Renal cortical epithelial cell (primary cell): ENCODE measurements around the gene STK32B. TPM values are rescaled to one million over a fixed set of nuclear protein-coding genes. Genes with fewer than 3 reads are reported as not detected.

Experiments
- DNase-seq: peaks from one replicate; pipeline ENCODE4 v3.0.0-alpha.2; 2011; ENCODE audit warnings: low read depth
- total RNA-seq: library from RNA; depleted of rRNA; stranded (reverse); fragments of >200 nt; gene quantifications from 2 replicates; pipeline ENCODE4 v1.2.3, GENCODE V29; 2014

STK32B gene
- total RNA-seq, 1 donor from 2014 or later, result 13.6 TPM

DNA sequence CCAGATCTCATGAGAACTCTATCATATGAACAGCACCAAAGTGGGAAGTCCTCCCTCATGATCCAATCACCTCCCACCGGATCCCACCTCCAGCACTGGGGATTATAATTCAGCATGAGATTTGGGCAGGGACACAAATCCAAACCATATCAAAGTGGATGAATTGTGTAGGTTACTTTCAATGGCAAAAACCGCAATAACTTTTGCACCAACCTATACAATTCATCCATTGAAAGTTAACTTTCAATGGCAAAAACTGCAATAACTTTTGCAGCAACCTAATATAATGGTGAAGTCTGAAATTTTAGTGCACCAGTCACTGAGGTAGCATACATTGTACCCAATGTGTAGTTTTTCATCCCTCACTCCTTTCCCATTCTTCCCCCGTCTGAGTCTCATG is 16.6 kb downstream of the STK32B start:
- DNase-seq, result no peak

DNA sequence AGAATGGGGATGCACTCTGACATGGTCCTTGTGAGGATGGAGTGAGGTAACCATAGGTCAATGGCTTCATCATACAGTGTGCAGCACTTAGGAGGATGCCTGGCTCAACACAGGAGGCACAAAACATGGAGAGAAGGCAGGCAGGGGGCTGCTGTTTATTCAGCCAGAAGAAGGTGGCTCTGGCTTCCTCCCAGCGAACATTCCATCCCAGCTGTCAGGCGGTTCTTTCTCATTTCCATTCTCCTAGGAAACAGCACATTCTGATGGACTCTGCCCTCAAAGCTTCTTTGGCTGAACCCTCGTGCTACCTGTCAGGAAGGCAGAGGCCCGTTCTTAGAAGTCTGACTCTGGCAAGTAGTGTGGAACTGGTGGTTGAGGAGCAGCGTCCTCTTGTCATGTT is 18.6 kb downstream of the STK32B start:
- DNase-seq, result peak; percentile 75

DNA sequence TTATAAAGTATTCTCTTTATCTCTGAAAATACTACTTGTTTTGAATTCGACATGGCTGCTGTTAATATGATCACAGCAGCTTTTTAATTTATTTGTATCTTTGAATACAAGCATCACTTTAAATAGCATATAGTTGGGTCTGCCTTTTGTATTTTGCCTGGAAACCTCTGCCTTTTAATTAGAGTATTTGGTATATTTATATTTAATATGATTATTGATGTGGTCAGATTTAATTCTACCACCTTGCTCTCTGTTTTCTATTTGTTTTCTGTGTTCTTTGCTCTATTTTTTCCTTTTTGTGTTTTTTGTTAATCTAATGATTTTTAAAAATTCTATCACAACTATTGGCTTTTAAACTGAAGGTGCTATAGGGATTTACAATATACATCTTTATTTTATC is 21.7 kb downstream of the STK32B start:
- DNase-seq, result no peak

DNA sequence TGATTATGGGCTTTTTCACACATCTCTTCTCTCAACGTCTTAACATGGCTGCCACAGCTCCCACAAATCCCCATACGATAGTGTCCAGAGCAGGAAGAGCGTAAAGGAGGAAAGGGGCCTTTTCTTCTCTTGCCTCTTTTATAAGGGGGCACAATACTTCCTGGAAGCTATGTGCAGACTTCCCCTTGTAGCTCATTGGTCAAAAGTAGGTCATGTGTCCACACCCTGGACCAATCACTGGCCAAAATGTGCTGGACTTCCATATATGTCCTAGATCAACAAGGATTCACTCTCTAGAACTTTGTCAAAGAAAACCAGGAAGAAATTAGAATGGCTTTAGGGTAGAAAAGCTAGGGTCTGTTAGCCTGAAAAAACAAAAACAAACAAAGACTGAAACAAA is 26.7 kb downstream of the STK32B start:
- no peak for DNase-seq

DNA sequence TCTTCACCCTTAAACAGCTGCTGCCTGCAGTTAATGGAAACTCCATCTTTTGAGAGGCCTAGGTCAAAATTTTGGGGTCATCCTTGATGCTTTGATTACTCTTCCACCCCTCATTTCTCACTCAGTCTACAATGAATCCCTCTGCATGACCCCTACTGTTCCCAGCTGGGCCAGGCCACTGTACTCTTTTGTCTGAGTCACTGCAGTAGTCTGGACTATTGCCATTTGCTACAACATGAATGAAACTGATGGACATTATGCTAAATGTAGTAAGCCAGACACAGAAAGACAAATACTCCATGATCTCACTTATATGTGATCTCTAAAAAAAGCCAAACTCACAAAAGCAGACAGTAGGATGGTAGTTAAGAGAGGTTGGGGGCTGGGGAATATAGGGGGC is 28.3 kb downstream of the STK32B start:
- DNase-seq, result peak; percentile 28

DNA sequence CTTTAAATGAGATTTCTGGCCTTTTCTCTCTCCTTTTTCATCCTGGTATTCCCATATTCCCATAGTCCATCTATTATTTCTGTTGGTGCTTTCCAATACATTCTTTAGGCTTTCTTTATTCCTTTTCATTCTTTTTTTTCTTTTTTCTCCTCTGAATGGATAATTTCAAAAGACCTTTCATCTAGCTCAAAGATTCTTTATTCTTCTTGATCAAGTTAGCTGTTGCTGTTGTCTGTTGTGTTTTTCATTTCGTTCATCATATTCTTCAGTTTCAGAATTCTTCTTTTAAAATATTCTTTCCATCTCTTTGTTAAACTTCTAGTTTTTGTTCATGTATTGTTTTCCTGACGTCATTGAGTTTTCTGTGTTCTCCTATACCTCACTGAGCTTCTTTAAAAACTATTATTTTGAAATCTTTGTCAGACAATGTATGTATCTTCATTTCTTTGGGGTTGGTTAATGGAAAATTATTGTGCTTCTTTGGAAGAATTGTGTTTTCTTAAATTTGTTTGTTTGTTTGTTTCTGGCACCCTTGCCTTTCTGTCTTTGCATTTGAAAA is 30.2 kb downstream of the STK32B start:
- DNase-seq, result no peak

DNA sequence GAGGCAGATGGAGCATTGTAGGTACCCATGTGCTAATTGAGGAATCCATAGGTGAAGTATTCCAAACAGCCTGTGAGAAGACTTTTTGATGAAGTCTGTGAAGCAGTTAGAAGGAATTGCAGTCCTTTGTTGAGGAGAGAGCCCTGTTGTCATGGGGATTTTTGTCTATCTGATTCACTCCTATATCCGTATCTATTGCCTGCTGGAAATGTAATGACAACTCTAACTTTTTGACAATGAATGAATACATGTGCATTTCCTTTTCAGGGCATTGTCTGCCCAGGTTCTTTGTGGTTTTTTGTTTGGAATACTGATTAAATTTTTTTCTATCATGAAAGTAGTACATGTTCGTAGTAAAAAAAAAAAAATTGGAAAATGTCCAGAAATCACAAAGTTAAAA is 31.1 kb downstream of the STK32B start:
- DNase-seq, result no peak

DNA sequence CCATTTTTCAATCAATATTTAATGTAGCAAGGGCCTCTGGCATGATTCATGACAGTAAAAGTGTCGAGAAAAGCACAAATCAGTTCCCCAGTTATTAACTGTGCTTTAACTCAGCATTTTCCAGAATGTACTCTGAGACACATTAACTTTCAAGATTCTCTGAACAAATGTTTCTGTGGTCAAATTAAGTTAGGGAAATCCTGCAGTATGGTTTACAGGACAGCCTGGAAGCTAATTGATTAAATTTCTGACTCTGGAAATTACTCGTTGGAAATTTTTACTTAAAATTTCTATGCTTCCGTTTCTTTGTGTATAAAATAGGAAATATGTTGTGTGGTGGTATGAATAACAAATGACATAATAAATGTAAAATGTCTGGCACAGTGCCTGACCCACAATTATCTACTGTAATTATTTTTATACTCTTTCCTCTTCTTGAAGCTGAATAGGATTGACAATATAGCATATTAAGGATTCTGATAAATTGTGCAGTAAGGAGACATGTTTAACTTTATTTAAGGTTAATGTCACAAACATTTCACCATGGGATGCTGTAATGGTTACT is 33.7 kb downstream of the STK32B start:
- DNase-seq, result peak; percentile 32

DNA sequence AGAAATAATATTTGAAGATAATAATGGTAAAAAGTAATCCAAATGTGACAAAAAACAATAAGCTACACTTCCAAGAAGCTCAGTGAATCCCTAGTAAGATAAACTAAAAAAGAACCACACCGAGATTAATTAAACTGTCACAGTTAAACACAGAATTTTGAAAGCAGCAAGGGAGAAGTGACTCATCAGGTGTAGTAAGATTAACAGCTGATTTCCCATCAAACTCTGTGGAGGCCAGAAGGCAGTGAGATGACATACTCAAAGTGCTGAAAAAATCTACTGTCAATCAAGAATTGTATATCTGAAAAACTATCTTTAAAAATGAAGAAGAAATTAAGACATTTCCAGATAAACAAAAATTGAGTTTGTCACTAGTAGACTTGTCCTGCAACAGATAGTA is 35.3 kb downstream of the STK32B start:
- no peak for DNase-seq

DNA sequence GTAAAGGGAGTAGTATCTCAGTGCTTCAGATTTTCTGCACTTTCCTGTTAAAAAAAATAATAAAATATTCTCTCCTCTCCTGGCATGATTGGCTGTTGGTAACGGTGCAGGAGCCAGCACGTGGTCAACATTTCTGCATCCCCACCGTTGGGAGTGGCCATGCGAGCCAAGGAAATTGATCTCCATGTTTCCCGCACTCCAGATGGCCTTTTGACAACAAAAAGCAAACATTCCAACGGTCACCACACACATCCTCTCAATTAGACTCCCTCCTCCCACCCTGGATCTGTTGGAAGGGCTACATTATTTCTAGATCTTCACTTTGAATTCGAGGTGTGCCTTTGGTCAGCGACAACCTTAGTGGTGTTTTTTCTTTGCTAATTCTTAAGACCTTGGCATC is 45.0 kb downstream of the STK32B start:
- no peak for DNase-seq

DNA sequence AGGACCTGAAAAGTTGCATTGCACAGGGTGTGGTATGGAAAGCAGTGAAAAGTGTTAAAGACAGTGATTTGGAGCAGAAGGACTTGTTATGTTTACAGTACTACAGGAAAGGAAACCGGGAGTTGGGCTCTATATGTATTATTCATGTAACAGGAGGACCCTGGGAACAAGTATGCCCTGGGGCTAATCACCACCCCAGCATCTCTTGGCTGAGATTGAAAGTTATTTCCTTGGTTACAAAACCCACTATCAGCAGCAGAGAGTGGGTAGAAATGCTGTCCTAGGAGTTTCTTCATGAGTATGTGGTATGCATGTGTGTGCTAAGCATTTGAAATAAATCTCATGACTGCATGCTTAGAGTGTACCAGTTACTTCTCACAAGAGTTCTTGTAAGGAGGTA is 46.9 kb downstream of the STK32B start:
- DNase-seq, result peak; percentile 78

DNA sequence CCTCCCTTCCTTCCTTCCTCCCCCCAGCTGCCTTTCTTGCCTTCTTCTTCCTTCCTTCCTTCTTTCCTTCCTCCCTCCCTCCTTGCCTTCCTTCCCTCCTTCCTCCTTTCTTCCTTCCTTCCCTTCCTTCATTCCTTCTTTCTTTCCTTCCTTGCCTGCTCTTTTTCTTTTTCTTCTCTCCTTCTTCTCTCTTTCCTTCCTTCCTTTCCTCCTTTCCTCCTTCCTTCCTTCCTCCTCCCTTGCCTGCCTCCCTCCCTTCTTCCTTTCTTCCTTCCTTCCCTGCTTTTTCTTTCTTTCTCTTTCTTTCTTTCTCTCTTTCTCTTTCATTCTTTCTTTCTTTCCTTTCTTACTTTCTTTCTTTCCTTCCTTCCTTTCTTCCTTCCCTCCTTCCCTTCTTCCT is 49.1 kb downstream of the STK32B start:
- DNase-seq, result no peak

DNA sequence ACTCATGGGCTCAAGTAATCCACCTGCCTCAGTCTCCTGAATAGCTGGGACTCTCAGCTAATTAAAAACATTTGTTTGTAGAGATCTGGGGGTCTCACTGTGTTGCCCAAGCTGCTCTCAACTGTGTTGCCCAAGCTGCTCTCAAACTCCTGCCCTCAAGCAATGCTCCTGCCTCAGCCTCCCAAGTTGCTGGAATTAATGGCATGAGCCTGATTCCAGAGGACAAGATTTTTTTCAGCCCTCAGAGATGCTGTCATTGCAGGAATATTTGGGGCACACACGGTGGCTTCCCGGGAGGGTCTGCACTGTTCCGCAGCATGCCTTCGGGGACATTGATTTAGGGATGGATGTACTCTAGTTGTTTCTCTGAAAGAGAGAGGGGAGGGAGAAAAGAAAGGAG is 49.7 kb downstream of the STK32B start:
- no peak for DNase-seq

DNA sequence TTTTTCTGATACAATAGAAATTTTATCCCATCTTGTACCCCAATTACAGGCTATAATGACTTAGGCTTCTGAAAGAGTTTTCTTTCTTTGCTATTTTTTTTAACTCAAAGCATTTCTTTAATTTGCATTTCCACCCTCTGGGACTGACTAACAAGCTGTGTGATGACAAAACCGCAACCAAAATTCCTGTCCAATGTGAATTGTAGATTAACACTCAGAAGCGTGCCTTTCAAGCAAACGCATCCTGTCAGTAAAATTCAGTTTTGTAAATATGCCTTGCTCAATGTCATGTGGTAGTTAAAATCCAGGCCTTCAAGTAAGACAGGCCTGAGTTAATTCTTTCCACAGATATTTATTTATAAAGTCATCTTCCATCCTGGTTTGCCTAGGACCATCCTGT is 50.3 kb downstream of the STK32B start:
- peak; percentile 59 for DNase-seq

DNA sequence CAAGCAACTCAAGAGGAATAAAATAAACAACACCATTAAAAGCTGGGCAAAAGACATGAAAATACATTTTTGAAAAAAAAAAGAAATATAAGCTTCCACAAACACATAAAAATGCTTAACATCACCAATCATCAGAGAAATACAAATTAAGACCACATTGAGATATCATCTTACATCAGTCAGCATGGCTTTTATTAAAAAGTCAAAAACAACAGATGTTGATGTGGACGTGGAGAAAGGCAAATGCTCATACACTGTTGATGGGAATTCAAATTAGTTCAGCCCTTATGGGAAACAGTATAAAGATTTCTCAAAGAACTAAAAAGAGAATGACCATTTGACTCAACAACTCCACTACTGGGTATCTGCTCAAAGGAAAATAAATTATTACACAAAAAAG is 59.6 kb downstream of the STK32B start:
- DNase-seq, result no peak

DNA sequence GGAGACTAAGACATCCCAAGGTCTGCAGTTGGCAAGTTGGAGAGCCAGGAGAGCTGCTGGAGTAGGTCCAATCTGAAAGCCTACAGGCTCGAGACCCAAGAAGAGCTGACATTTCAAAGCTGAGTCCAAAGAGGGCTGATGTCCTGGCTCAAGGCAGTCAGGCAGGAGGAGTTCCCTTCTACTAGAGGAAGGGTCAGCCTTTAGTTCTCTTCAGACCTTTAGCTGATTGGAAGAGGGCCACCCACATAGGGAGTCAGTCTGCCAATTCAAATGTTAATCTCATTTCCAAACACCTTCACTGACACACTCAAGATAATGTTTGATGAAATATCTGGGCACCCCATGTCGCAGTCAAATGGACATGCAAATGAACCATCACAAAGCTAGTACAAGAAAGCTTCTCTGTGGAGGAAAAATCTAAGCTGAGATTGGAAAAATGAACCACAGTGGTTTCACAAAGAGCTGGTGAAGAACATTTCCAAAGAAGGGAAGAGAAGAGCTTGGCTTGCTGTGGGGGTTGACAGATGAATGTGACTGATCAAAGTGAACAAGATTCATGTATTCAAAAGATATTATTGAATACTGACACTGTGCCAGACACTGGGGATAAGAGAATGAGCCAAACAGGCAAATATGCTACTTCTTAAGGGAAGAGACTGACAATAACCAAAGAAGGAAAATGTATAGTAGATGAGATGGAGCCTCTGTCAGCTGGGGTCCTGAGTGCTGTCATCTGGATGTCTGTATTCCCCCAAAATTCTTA is 61.2 kb downstream of the STK32B start:
- no peak for DNase-seq

DNA sequence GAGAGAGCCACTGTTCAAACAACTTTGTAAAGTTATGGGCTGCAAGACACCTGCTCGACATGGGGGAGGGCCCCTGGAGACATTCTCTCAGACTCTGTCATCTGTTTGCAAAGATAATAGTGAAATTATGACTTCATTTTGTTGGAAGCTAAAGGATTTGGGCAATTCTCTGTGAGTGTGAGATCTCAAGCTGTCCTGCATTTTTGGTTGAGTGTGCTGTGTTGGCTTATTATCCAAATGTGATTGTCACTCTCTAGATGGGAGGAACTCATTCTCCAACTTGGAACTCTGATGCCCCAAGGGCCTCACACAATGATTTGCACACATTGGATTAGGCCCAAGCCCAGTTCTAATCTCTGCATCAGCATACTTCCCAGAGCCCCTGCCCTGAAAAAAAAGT is 63.7 kb downstream of the STK32B start:
- DNase-seq, result no peak

DNA sequence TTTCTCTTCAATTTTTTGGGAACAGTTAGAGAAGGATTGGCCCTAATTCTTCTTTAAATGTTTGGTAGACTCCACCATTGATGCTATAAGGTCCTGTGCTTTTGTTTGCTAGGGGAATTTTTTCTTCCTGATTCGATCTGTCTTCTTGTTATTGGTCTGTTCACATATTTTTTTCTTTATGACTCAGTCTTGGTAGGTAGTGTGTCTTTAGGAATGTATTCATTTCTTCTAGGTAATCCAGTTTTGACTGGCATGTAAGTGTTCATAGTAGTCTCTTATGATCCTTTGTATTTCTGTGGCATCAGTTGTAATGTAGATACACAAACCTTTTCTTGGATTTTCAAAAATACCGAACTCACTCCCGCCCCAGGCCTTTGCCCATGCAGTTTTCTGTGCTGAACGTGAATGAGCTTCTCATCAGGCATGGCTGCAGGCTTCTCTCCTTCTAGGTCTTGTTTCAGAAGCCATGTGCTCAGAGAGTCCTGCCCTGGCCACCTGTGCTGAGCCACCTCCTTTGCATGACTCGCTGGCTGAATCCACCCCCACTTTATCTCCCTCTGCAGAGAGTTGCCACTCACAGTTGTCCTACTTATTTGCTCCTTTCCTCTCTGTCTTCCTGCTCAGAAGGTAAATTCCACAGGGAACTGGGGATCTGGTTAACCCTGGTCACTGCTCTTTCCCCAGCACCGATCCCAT is 67.0 kb downstream of the STK32B start:
- DNase-seq, result peak; percentile 56

DNA sequence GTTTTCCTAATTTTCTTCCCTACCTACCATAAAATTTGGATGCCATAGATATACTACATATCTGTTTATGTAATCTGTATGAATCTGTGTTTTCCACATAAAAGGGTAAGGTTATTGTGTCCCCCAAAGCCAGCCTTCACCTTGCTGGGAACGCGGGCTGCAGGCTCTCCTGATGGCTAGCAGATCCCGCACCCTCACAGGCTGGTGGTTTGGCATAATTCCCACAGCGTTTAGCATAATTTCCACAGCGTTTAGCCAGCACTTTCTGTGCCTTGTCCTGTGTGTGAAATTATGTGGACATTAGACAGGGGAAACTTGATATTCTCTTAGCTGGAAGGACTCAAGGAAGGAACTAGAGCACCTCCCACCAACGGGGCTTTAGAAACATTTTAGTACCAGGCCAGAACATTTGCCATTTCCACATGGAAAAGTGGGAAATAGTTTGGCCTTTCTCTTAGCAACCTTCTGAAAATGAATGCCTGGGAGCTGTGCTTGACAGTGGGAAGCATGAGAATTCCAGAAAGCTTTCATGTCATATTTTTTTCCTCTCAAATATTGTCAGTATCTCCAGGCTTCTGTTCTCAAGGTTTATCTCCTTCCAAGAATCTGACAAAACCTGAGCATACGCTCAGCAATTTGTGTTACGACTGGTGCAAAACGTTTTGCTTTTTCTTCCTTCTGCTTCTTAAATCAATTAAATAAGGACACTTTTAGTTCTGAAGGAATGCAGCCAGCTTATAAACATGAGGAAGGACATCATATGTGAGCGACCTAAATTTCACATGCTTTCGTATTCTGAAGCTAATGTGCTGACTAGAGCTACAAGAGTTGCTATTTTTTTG is 67.9 kb downstream of the STK32B start:
- no peak for DNase-seq

DNA sequence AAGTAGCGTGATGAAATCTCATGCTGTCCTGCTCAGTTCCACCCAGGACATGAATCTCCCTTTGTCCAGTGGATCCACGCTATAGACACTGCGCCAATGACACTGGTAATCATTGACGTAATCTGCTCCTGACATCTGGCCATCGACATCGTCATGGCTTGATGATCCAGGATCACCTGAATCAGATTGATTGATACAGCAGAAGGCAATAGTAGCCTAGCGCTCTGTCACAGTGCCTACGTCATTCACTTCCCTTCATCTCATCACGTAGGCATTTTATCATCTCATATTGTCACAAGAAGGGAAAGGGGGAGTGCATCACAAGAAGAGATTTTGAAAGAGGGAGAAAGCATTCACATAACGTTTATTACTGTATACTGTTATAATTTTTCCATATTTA is 68.8 kb downstream of the STK32B start:
- no peak for DNase-seq

DNA sequence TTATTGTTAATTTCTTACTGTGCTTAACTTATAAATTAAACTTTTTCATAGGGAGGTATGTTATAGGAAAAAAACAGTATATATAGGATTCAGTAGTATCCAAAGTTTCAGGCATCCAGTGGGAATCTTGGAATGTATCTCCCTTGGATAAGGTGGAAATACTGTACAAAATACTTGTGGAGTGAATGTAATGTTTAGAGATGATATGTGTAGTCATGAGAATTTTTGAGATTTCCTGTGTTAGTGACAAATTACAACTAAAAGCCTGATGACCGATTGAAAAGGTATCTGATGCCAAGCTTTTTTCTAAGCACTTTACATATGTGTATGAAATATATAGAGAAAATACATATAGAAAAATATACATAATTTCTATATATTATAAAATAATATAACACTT is 69.2 kb downstream of the STK32B start:
- no peak for DNase-seq

DNA sequence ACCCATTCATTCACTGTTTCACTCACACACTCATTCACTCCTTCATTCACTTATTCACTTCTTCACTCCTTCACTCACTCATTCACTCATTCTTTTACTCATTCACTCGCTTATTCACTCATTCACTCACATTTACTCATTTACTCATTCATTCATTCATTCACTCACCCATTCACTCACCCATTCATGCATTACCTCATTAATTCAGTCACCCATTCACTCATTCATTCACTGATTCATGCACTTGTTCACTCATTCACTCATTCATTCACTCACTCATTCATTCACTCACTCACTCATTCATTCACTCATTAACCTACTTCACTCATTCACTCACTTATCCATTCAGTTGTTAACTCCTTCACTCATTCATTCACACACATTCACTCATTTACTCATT is 70.8 kb downstream of the STK32B start:
- DNase-seq, result no peak
